Fibroblast of lung (primary cell): Measurements from ENCODE around the gene PRPH. TPM values are rescaled to one million over a fixed set of nuclear protein-coding genes. Genes with fewer than 3 reads are reported as not detected.

Experiments
- DNase-seq, 2 donors: peaks; one replicate each; pipeline versions ENCODE4 v3.0.0 to v3.0.0-alpha.2; 2010; ENCODE audit warnings: low read depth in 2 of 2
- H2AFZ ChIP-seq: 2 replicates; pipeline ENCODE4 v1.5.1; 2012; ENCODE audit warnings: low read length, control low read depth, inconsistent platforms
- H3K27ac ChIP-seq: 2 replicates; pipeline ENCODE4 v1.5.1; 2011; ENCODE audit warnings: low read length, control low read depth; ENCODE audit not compliant: insufficient read depth
- H3K27me3 ChIP-seq: 2 replicates; pipeline ENCODE4 v1.5.1; 2011; ENCODE audit warnings: mild to moderate bottlenecking, low read length; ENCODE audit not compliant: control insufficient read depth, insufficient read depth
- H3K36me3 ChIP-seq: 2 replicates; pipeline ENCODE4 v1.5.1; 2011; ENCODE audit warnings: low read length; ENCODE audit not compliant: control insufficient read depth, insufficient read depth
- H3K4me1 ChIP-seq: 2 replicates; pipeline ENCODE4 v1.5.1; 2011; ENCODE audit warnings: low read length; ENCODE audit not compliant: control insufficient read depth, insufficient read depth; ENCODE audit errors: extremely low read depth
- H3K4me2 ChIP-seq: 2 replicates; pipeline ENCODE4 v1.5.1; 2011; ENCODE audit warnings: low read length, control low read depth; ENCODE audit not compliant: insufficient read depth; ENCODE audit errors: extremely low read depth
- H3K4me3 ChIP-seq, 4 experiments: fragments of 200-600 bp in 1 of 4; sonication (generic) in 1 of 4; replicated peaks in 1 of 4; 2 replicates each; pipeline ENCODE4 v1.5.1; 2011 to 2016; ENCODE audit warnings: low read length in 4 of 4, low read depth in 3 of 4, mild to moderate bottlenecking in 3 of 4, control low read depth in 2 of 4, inconsistent platforms in 1 of 4, mixed read lengths in 1 of 4; ENCODE audit not compliant: insufficient read depth in 1 of 4; ENCODE audit errors: control extremely low read depth in 1 of 4
- H3K79me2 ChIP-seq: 2 replicates; pipeline ENCODE4 v1.5.1; 2012; ENCODE audit warnings: mild to moderate bottlenecking, low read length, inconsistent platforms; ENCODE audit not compliant: control insufficient read depth, insufficient read depth
- H3K9ac ChIP-seq: 2 replicates; pipeline ENCODE4 v1.5.1; 2011; ENCODE audit warnings: mild to moderate bottlenecking, low read length, control low read depth; ENCODE audit not compliant: insufficient read depth
- H3K9me3 ChIP-seq: 2 replicates; pipeline ENCODE4 v1.5.1; 2012; ENCODE audit warnings: low read depth, low read length; ENCODE audit not compliant: control insufficient read depth, insufficient read depth
- H4K20me1 ChIP-seq: 2 replicates; pipeline ENCODE4 v1.5.1; 2011; ENCODE audit warnings: low read length; ENCODE audit not compliant: control insufficient read depth, insufficient read depth; ENCODE audit errors: extremely low read depth
- EZH2 ChIP-seq: IDR thresholded peaks from 2 replicates; pipeline ENCODE4 v1.5.1; 2012; ENCODE audit warnings: low read length, control low read depth, mild to moderate bottlenecking; ENCODE audit errors: missing control alignments
- polyA plus RNA-seq, 2 donors: library from polyadenylated mRNA; depleted of rRNA in 1 of 2; stranded (reverse) in 1 of 2; unstranded in 1 of 2; fragments of >200 nt; gene quantifications; 2 replicates each; pipeline ENCODE4 v1.2.1, GENCODE V29; 2011 to 2012; ENCODE audit warnings: missing spikeins in 1 of 2
- total RNA-seq: library from RNA; depleted of rRNA; stranded (reverse); fragments of >200 nt; gene quantifications from 2 replicates; pipeline ENCODE4 v1.2.1, GENCODE V29; 2014
- TF ChIP-seq, protein P1 (sequence below), 2 donors: IDR thresholded peaks in 1 of 2; conservative IDR thresholded peaks in 1 of 2; 1 replicate in 1 of 2; 2 replicates in 1 of 2; pipeline ENCODE4 v1.5.1; 2011 to 2012; ENCODE audit warnings: low read length in 2 of 2, control low read depth in 1 of 2, inconsistent platforms in 1 of 2, low read depth in 1 of 2, mild to moderate bottlenecking in 1 of 2

Gene PRPH
- total and polyA plus RNA-seq, 2 donors (not counting 1 experiment from before 2014, with no cell fraction given) = 0.06 to 0.50 TPM

DNA sequence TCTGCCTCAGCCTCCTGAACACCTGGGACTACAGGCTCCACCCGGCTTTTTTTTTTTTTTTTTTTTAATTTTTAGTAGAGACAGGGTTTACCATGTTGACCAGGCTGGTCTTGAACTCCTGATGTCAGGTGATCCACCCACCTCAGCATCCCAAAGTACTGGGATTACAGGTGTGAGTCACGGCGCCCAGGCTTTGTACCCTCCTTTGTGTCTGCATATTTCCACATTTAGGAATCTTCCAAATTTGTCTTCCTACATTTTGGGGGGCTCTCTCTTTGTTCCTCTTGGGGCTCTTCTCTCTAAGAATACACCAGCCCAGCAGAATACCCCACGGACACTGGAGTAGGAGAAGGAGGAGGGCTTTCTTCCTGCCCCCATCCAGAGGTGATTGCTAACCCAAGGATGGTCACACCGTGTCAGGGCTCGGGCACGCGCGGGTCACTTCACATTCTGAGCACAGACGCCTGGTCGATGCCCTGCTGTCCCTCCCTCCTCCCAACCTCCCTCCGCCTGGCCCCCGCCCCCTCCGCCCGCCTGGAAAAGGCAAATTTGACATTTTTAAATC, 49.6 kb downstream of the PRPH start:
- Histone ChIP-seq H3K4me1 (peaks cover 25% of the 10 kb centered on the region), H3K79me2 (no peaks in the 10 kb centered on the region), H3K4me3 (no peak overlapping the region), H2AFZ (no peak overlapping the region), H3K4me2 (no peak overlapping the region), H3K9me3 (no peaks in the 10 kb centered on the region), H3K9ac (no peak overlapping the region), H4K20me1 (no peaks in the 10 kb centered on the region), H3K36me3 (no peaks in the 10 kb centered on the region), H3K27ac (no peak overlapping the region), H3K27me3 (peaks cover 49% of the 10 kb centered on the region)
- no peak for DNase-seq
- peak; percentile 25 for TF ChIP-seq EZH2
- TF ChIP-seq, protein P1, sequence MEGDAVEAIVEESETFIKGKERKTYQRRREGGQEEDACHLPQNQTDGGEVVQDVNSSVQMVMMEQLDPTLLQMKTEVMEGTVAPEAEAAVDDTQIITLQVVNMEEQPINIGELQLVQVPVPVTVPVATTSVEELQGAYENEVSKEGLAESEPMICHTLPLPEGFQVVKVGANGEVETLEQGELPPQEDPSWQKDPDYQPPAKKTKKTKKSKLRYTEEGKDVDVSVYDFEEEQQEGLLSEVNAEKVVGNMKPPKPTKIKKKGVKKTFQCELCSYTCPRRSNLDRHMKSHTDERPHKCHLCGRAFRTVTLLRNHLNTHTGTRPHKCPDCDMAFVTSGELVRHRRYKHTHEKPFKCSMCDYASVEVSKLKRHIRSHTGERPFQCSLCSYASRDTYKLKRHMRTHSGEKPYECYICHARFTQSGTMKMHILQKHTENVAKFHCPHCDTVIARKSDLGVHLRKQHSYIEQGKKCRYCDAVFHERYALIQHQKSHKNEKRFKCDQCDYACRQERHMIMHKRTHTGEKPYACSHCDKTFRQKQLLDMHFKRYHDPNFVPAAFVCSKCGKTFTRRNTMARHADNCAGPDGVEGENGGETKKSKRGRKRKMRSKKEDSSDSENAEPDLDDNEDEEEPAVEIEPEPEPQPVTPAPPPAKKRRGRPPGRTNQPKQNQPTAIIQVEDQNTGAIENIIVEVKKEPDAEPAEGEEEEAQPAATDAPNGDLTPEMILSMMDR (conservative IDR thresholded peaks at IDR 0.05 in 1 of 2, IDR thresholded peaks at IDR 0.05 in 1 of 2; ENCODE audit: low read depth in 1 of 2, low read length in 2 of 2) = no peak

DNA sequence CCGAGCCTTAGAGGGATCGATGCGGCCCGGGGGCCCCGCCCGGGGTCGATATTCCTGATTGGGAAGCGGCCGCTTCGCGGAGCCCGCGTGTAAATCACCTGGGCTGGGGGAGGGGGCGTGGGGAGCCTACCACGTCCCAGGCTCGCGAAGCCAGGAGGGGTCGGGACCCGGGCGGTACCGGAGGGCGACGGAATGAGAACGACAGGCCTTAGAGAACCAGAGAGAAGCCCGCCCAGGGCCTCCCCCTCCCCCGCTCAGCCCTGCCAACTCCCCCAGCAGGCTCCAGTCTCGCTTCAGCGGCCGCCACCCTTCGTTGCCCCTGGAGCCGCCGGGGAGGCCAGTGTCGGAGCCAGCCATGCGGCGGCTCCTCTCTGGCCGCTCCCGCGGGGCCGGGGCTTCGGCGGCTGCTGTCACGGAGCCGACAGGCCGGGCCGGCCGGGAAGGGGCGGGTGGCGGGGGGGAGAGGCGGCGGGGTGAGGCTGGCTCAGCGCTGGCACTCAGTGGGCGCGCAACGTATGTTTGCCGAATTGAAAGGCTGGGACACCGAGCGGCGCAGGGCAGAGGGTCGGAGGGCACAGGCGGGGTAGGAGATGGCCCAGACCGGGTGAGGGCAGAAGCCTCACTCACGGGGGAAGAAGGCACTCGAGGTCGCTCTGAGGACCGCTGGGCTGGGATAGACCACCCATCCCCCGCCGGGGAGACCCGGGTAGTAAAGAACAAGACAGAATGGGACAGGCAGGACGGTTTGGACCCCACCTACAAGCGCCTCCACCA, 50.3 kb downstream of the PRPH start:
- Histone ChIP-seq H3K36me3 (no peaks in the 10 kb centered on the region), H3K4me1 (peaks cover 25% of the 10 kb centered on the region), H3K4me3 (peak overlapping the region in 2 of 4 experiments; percentile 46 to 52), H3K27me3 (peaks cover 46% of the 10 kb centered on the region), H4K20me1 (no peaks in the 10 kb centered on the region), H3K9ac (no peak overlapping the region), H3K79me2 (no peaks in the 10 kb centered on the region), H3K27ac (no peak overlapping the region), H2AFZ (no peak overlapping the region), H3K9me3 (no peaks in the 10 kb centered on the region), H3K4me2 (peak overlapping the region; percentile 83)
- TF ChIP-seq, protein P1 (conservative IDR thresholded peaks at IDR 0.05 in 1 of 2, IDR thresholded peaks at IDR 0.05 in 1 of 2; ENCODE audit: low read depth in 1 of 2, low read length in 2 of 2) = no peak
- peak; percentile 93 for TF ChIP-seq EZH2
- no peak for DNase-seq

- peaks cover 38% of the 10 kb centered on the region for H3K27me3 ChIP-seq
- no peak overlapping the region for H3K9ac ChIP-seq
- peak; percentile 91 for TF ChIP-seq EZH2
- TF ChIP-seq, protein P1 (conservative IDR thresholded peaks at IDR 0.05 in 1 of 2, IDR thresholded peaks at IDR 0.05 in 1 of 2; ENCODE audit: low read depth in 1 of 2, low read length in 2 of 2) = no peak
- peak overlapping the region in 3 of 4 experiments; percentile 17 to 52 (median 46) for H3K4me3 ChIP-seq
- no peak overlapping the region for H3K27ac ChIP-seq
- H3K4me1 ChIP-seq = peaks cover 25% of the 10 kb centered on the region
- H3K79me2 ChIP-seq = no peaks in the 10 kb centered on the region
- H2AFZ ChIP-seq = no peak overlapping the region
- no peaks in the 10 kb centered on the region for H3K9me3 ChIP-seq
- no peaks in the 10 kb centered on the region for H4K20me1 ChIP-seq
- peak overlapping the region; percentile 83 for H3K4me2 ChIP-seq
- DNase-seq = no peak
- H3K36me3 ChIP-seq = no peaks in the 10 kb centered on the region
Measured at GRCh38 chr12:49345825-49346658, 51.1 kb downstream of the PRPH start.
